Measurements from ENCODE around the gene ARHGEF7.

ARHGEF7 gene

DNA sequence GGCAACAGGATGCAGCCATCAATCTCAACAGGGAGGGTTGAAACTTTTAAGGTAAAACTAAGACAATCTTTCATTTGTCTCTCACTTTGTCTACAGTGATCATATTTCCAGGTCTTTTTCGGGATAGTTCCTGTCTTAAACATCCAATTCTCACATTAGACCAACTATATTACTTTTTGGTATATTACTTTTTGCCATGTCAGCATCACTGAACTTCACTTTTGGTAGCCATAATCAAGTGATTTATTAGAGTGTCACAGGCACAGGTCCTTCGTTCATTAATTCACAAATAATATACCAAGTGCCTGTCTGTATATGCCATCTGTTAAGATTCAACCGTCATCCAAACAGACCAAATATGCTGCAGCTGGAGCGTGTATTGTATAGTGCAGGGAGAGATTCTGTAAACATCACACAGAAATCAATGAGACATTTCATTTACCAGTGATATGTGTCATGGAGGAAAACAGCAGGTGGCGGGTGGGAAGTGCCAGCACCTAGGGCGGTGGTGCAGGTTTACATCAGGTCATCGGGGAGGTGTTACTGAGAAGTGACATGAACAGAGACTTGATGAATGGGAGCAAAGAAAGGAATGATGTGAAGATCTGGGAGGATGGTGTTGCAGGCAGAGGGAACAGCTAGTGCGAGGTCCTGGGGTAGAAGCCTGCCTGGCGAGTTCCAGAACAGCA, 24.9 kb downstream of the ARHGEF7 start:
- no peak for DNase-seq

GRCh38 chr13:111140562-111141105, 25.5 kb downstream of the ARHGEF7 start:
- no peak for DNase-seq

DNA sequence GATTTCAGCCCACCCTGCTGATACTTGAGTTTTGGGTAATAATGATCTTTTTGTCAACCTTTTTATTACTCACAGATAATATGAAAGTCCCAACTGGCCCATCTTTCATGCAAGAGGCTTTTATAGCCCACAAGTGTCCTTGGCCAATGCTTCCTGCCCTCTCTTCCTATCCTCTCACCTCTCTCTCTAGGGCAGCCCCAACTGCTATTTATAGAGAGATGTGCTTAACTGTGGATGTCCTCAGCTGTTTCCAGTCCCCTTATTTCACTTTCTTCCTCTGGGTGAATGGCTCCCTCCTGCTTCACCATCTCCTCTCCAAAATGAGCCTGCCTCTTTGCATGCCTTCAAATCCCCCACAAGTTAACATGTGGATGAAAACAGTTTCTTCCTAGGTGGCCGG, 27.4 kb downstream of the ARHGEF7 start:
- no peak for DNase-seq

GRCh38 chr13:111143865-111144540, 28.9 kb downstream of the ARHGEF7 start:
- DNase-seq: no peak

- no peak for DNase-seq
Observed at GRCh38 chr13:111145071-111145470, 30.0 kb downstream of the ARHGEF7 start.

DNA sequence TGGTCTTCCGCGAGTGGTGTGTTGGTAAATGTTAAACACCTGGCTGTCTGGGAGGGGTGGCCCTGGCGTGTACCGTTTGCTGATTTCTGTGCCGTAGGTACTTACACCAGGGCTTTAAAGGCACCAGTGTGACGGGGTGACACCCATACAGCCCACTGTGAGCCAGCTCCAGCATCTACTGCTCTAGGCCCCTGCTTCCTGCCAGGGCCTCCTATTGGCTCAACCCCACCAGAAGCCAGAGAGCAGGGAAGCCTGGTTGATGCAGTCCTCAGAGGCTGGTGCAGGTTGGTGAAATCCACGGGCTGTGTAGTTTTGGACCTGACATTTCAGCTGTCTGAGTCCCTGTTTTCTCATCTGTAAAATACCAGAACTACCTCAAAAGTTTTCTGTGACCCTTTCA, 30.4 kb downstream of the ARHGEF7 start:
- no peak for DNase-seq

DNA sequence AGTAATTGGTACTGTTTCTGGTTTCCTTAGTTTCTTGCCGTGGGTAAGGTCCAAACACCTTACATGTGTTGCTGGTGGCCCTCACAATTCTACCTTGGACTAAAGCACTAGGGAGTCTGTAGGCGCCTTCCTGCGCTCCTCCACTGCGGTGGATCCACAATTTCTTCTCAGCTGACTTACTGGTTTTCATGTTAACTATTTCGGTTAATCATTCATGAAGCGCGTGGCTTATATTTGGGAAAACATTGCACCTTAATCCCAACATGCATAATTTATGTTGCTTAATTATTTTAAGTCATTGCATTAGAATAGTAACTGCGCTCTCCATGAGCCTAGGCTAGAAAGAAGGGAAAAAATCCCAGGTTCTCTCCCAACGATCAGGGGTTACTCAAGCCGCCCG, 37.7 kb downstream of the ARHGEF7 start:
- no peak for DNase-seq

- DNase-seq: peak; percentile 95
Observed at GRCh38 chr13:111153279-111153976, 38.3 kb downstream of the ARHGEF7 start.

DNA sequence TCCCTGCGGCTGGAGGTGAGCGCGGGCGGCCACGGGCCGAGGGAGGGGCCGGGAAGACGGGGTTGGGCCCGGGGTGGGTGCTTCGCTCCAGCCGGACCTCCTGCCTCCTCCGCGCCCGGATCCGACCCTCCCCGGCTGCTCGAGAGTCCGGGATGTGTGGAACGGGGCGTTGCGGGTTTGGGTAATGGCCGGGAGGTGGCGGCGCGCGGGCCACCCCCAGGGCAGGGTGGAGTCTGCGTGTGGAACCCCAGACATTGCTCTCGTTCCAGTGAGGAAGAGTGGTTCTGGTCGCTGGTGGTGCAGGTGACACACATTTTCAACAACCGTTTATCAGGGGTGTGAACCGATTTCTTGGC, 38.8 kb downstream of the ARHGEF7 start:
- peak; percentile 58 to 66 for DNase-seq

GRCh38 chr13:111156421-111156820, 41.3 kb downstream of the ARHGEF7 start:
- DNase-seq: no peak

DNA sequence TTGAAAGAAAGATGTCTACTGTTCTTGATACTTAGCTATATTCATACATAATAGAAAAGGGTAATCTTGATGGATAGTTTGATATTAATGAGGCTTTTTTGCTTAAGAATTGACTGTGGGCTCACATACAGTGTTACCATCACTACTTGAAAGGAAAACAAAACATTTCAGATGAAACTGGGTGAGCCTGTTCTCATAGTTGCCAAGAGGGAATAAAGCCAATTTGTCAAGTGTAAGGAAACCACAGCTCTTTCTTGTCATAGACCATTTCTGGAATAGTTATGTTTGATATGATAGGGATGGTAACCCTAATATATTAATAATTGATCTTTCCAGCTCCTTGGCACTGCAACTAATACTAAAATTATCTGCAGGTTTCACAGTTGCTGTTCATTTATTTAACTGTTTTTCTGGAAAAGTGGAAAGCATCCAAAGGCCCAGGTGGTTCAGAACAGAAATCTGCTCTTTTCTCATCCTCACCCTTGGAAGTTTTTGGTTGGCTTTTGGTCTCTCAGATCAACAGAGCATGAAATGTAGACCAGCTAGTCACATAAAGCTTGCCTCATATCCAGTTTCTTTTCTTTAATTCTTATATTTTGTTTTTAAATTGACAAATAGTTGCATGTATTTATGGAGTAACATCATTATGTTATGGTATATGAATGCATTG, 43.2 kb downstream of the ARHGEF7 start:
- no peak for DNase-seq

DNA sequence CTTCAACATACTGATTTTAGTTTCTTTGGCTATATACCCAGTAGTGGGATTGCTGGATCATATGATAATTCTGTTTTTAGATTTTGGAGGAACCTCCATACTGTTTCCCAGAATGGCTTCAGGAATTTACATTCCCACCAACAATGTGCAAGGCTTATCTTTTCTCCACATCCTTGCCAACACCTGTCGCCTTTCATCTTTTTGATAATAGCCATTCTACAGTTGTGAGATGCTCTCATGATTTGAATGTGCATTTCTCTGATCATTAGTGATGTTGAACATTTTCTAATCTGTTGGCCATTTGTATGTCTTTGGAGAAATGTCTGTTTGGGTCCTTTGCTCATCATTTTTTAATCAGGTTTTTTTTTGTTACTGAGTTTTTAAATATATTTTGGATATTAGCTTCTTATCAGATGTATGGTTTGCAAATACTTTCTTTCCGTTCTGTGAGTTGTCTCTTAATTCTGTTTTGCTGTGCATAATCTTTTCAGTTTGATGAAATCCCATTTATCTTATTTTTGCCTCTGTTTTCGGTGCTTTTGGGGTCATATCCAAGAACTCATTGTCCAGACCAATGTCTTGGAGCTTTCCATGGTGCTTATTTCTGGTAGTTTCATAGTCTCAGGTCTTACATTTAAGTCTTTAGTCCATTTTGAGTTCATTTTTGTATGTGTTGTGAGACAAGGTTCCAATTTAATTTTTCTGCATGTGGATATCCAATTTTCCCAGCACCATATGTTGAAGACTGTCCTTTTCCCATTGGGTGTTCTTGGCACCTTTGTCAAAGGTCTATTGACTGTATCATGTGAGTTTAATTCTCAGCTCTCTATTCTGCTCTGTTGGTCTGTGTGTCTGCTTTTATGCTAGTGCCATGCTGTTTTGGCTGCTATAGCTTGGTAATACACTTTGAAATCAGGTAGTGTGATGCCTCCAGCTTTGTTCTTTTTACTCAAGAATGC, 44.5 kb downstream of the ARHGEF7 start:
- DNase-seq: no peak

DNA sequence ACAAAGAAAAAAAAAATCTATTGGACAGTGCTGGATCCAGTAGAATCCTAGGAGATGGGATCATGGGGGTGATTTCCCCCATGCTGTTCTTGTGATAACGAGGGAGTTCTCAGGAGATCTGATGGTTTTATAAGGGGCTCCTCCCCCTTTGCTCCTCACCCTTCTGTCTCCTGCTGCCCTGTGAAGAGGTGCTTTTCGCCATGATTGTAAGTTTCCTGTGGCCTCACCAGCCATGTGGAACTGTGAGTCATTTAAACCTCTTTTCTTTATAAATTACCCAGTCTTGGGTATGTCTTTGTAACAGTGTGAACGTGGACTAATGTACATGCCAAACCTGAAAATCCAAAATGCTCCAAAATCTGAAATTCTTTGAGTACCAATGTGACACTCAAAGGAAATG, 45.5 kb downstream of the ARHGEF7 start:
- DNase-seq: no peak

DNA sequence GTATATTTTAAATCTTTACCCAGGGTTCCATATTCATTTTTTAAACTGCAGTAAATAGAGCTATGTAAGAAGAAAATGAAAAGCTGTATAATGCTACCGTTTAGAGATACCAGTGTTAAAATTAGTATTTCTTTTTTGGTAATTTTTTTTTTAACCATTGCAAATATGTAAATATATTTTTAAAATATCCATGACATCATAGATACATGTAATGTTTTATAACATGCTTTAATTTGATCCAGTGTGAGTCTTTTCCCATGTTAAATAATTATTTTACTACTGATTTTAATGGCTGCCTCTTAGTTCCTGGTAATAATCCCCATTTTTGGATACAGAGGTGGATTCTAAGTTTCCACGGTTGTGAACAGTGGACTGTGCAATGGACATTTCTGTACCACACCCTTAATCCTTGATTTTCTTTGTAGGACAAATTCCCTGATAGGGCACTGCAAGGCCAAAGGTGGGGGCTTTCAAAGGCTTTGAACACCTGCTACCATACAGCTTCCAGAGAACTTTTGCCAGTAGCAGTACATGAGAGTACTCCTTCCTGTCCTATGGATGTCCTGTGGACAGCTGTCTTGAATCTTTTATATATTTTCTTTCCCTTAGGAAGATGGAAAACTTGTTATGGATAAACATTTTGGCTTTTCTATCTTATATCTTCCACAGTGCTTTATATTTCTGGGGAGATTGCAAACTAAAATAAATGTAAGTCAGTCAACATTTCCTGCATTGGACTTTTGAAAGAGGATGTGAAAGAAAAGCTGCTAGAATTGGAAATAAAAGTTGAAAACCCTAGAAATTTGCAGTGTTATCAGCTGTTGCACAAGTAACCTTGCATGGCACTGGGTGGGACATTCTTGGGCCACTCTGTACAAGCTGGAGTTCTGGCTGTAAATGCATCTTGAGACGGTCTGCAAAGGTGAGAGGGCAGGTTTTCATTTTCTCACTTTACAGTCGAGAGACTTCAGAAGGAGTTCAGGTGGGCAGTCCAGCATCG, 46.8 kb downstream of the ARHGEF7 start:
- no peak for DNase-seq

DNA sequence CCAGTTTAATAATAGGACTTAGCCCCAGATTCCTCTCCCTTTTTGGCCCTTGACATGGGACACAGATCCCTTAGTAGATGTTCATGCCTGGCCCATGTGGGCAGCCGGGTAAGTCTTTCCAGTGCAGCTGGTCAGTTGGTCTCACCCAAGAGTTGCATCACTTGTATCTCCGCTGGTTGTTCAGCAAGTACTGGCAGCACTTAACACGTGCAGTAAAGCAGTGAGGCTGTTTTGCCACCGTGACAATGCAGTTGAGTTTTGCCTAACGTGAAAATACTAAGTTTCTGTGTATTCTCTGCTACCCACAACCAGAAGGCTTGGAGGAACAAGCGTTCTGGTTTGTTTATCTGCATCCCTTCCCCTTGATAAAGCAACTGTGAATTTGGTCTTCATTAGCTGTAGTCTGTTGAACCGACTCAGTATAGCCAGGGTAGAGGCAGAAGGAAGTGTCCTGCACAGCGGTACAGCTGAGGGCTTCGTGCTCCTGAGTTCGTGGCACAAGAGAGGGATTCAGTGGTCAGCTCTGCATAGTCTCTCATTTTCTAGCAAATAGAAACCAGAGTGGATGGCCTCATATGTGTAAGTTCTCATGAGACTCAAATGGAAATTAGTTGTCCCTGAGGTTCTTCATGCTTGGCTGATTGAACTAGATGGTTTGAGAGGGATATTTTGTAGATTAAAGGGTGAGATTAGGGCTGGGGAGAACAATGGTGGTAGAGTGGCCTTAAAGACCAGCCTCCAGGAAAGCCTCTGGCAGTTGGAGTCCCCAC, 50.3 kb downstream of the ARHGEF7 start:
- no peak for DNase-seq

GRCh38 chr13:111166882-111167675, 52.0 kb downstream of the ARHGEF7 start:
- DNase-seq: no peak

GRCh38 chr13:111168107-111168506, 53.0 kb downstream of the ARHGEF7 start:
- DNase-seq: no peak

DNA sequence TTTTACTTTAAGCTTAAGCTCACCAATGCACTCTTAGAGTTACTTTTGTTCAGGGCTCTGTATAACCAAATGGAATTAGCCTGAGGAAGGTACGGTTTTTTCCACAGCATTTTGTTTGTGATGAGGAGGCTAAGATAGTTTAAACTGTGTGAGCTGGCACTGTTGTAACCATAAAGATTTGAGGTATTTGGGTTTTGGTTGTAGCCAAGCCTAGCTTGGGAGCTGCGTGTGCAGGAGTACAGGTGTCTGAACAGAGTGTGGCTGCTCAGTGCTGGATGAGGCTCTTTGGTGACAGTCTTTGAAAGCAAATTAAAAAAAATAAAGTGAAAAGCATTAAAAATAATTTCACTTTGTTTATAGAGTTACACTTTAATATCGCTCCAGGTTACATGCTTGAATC, 56.0 kb downstream of the ARHGEF7 start:
- no peak for DNase-seq

GRCh38 chr13:111171629-111172028, 56.5 kb downstream of the ARHGEF7 start:
- no peak for DNase-seq

Measured in stimulated activated CD4-positive, alpha-beta T cell treated with anti-CD3 and anti-CD28 coated beads, Interleukin-2, amount 100 ng/mL, for 24 hours (primary cell).